H1 (cell line): ENCODE data around the gene DCDC1. TPM values are rescaled to one million over a fixed set of nuclear protein-coding genes. Genes with fewer than 3 reads are reported as not detected.

Experiments
- CTCF ChIA-PET: fragments of 300-600 bp; sonication (Branson Sonifier 250); formaldehyde crosslinking; loops from one replicate; lab custom pipeline; 2021; ENCODE audit not compliant: partially characterized antibody; lab: Charles Lee
- POLR2A ChIA-PET: fragments of 300-600 bp; sonication (Branson Sonifier 250); formaldehyde crosslinking; loops from one replicate; lab custom pipeline; 2021; ENCODE audit warnings: inconsistent platforms; ENCODE audit not compliant: partially characterized antibody; lab: Charles Lee
- DNase-seq, 2 experiments: peaks; one replicate each; pipeline versions ENCODE4 v3.0.0 to v3.0.0-alpha.2; 2010 to 2022; ENCODE audit warnings: low spot score in 2 of 2, low read depth in 1 of 2, mixed read lengths in 1 of 2
- FAIRE-seq: peaks from 2 replicates; lab custom pipeline; 2011; peaks lifted over from hg19 to GRCh38; lab: Jason Lieb, UNC
- H2AFZ ChIP-seq: 2 replicates; pipeline ENCODE4 v1.8.1; 2012; ENCODE audit warnings: low read length, inconsistent platforms
- H2AK5ac ChIP-seq: 2 replicates; pipeline ENCODE4 v1.6.1; 2013; ENCODE audit warnings: low read depth, low read length
- H2BK120ac ChIP-seq: replicated peaks from 2 replicates; pipeline ENCODE3; 2013; ENCODE audit warnings: low read depth, low read length, inconsistent platforms
- H2BK12ac ChIP-seq: 2 replicates; pipeline ENCODE4 v1.6.1; 2013; ENCODE audit warnings: low read depth, low read length
- H2BK15ac ChIP-seq: 2 replicates; pipeline ENCODE4 v1.6.1; 2013; ENCODE audit warnings: low read length
- H2BK20ac ChIP-seq: 2 replicates; pipeline ENCODE4 v1.6.1; 2013; ENCODE audit warnings: low read length
- H2BK5ac ChIP-seq: 2 replicates; pipeline ENCODE4 v1.6.1; 2013; ENCODE audit warnings: low read depth, low read length
- H3K14ac ChIP-seq: 2 replicates; pipeline ENCODE4 v1.6.1; 2013; ENCODE audit warnings: inconsistent platforms; ENCODE audit not compliant: insufficient read length
- H3K18ac ChIP-seq: 2 replicates; pipeline ENCODE4 v1.6.1; 2013; ENCODE audit warnings: low read length; ENCODE audit errors: extremely low read depth
- H3K23ac ChIP-seq: 2 replicates; pipeline ENCODE4 v1.6.1; 2013; ENCODE audit warnings: inconsistent platforms; ENCODE audit not compliant: insufficient read length
- H3K23me2 ChIP-seq: 2 replicates; pipeline ENCODE4 v1.6.1; 2013; ENCODE audit warnings: low read depth, low read length
- H3K27ac ChIP-seq: 2 replicates; pipeline ENCODE4 v1.6.1; 2011; ENCODE audit warnings: low read depth, low read length, inconsistent platforms
- H3K27me3 ChIP-seq, 4 experiments: replicated peaks in 1 of 4; 1 replicate in 1 of 4; 2 replicates in 3 of 4; pipeline versions ENCODE4 v1.6.1 to v1.8.1; 2011 to 2013; ENCODE audit warnings: low read length in 3 of 4, mild to moderate bottlenecking in 3 of 4, inconsistent platforms in 2 of 4, mixed read lengths in 2 of 4, moderate library complexity in 1 of 4; ENCODE audit not compliant: control insufficient read depth in 3 of 4, insufficient read depth in 3 of 4; ENCODE audit errors: extremely low read depth in 1 of 4
- H3K36me3 ChIP-seq, 4 experiments: 2 replicates each; pipeline versions ENCODE4 v1.6.1 to v1.8.1; 2011 to 2013; ENCODE audit warnings: mild to moderate bottlenecking in 4 of 4, low read length in 3 of 4, moderate library complexity in 2 of 4, control low read depth in 1 of 4, inconsistent platforms in 1 of 4; ENCODE audit not compliant: insufficient read depth in 4 of 4, control insufficient read depth in 2 of 4
- H3K4ac ChIP-seq: replicated peaks from 2 replicates; pipeline ENCODE3; 2013; ENCODE audit warnings: low read length, low read depth, mixed read lengths, inconsistent platforms; ENCODE audit not compliant: insufficient read length
- H3K4me1 ChIP-seq, 4 experiments: replicated peaks in 1 of 4; 1 replicate in 1 of 4; 2 replicates in 3 of 4; pipeline versions ENCODE4 v1.6.1 to v1.8.1; 2011 to 2013; ENCODE audit warnings: low read length in 3 of 4, inconsistent platforms in 2 of 4, mixed read lengths in 1 of 4; ENCODE audit not compliant: insufficient read depth in 4 of 4, control insufficient read depth in 3 of 4
- H3K4me2 ChIP-seq, 2 experiments: 2 replicates each; pipeline versions ENCODE4 v1.6.1 to v1.8.1; 2011 to 2013; ENCODE audit warnings: low read depth in 2 of 2, low read length in 2 of 2, control low read depth in 1 of 2, inconsistent platforms in 1 of 2, mild to moderate bottlenecking in 1 of 2; ENCODE audit not compliant: insufficient read depth in 1 of 2
- H3K4me3 ChIP-seq, 4 experiments: fragments of 200-600, 300-600 bp in 1 of 4; sonication (generic), shearing (Covaris generic), sonication (Bioruptor Twin) in 1 of 4; 2 replicates each; pipeline versions ENCODE4 v1.5.1 to v1.8.1; 2011 to 2016; ENCODE audit warnings: low read length in 4 of 4, low read depth in 3 of 4, control low read depth in 2 of 4, inconsistent platforms in 2 of 4, mild to moderate bottlenecking in 2 of 4, mixed read lengths in 1 of 4, moderate library complexity in 1 of 4; ENCODE audit not compliant: insufficient read depth in 2 of 4; ENCODE audit errors: extremely low read depth in 1 of 4
- H3K56ac ChIP-seq: replicated peaks from 2 replicates; pipeline ENCODE3; 2013; ENCODE audit warnings: low read depth, mild to moderate bottlenecking, mixed read lengths, low read length, inconsistent platforms; ENCODE audit not compliant: insufficient read length
- H3K79me1 ChIP-seq: 2 replicates; pipeline ENCODE4 v1.6.1; 2013; ENCODE audit warnings: low read depth, low read length, control low read depth
- H3K79me2 ChIP-seq, 2 experiments: 2 replicates each; pipeline versions ENCODE4 v1.6.1 to v1.8.1; 2012 to 2013; ENCODE audit warnings: low read length in 2 of 2, mild to moderate bottlenecking in 2 of 2, inconsistent platforms in 1 of 2; ENCODE audit not compliant: insufficient read depth in 2 of 2, control insufficient read depth in 1 of 2
- H3K9ac ChIP-seq, 4 experiments: replicated peaks in 1 of 4; 1 replicate in 1 of 4; 2 replicates in 3 of 4; pipeline versions ENCODE4 v1.6.1 to v1.8.1; 2011 to 2013; ENCODE audit warnings: low read depth in 3 of 4, low read length in 3 of 4, control low read depth in 2 of 4, mild to moderate bottlenecking in 2 of 4, moderate library complexity in 2 of 4, inconsistent platforms in 1 of 4; ENCODE audit errors: extremely low read depth in 1 of 4
- H3K9me3 ChIP-seq, 2 experiments: 2 replicates each; pipeline versions ENCODE4 v1.6.1 to v1.8.1; 2012 to 2013; ENCODE audit warnings: mild to moderate bottlenecking in 2 of 2, moderate library complexity in 2 of 2, control low read depth in 1 of 2, inconsistent platforms in 1 of 2, low read depth in 1 of 2, low read length in 1 of 2, mixed read lengths in 1 of 2; ENCODE audit not compliant: insufficient read depth in 2 of 2
- H4K20me1 ChIP-seq, 2 experiments: replicated peaks in 1 of 2; 2 replicates each; pipeline versions ENCODE3 to v1.8.1; 2011 to 2013; ENCODE audit warnings: inconsistent platforms in 2 of 2, low read length in 2 of 2, mild to moderate bottlenecking in 1 of 2; ENCODE audit not compliant: insufficient read depth in 2 of 2, control insufficient read depth in 1 of 2
- H4K5ac ChIP-seq: 2 replicates; pipeline ENCODE4 v1.6.1; 2013; ENCODE audit warnings: low read length, low read depth, mixed read lengths, inconsistent platforms; ENCODE audit not compliant: insufficient read length
- H4K8ac ChIP-seq: 2 replicates; pipeline ENCODE4 v1.8.0; 2013; ENCODE audit warnings: mild to moderate bottlenecking, moderate library complexity, low read length, inconsistent platforms; ENCODE audit not compliant: insufficient read depth; ENCODE audit errors: extremely low read depth
- H4K91ac ChIP-seq: replicated peaks from 2 replicates; pipeline ENCODE3; 2013; ENCODE audit warnings: low read length, mixed read lengths, inconsistent platforms; ENCODE audit not compliant: insufficient read length
- ASH2L ChIP-seq: fragments of 200-600, 300-600 bp; sonication (generic); IDR thresholded peaks from one replicate; pipeline ENCODE4 v1.7.1; 2017; ENCODE audit warnings: low read length
- CHD1 ChIP-seq: IDR thresholded peaks from 2 replicates; pipeline ENCODE4 v1.6.1; 2012; ENCODE audit warnings: low read depth, low read length, improper control_type of control experiment
- E2F6 ChIP-seq: IDR thresholded peaks from 2 replicates; pipeline ENCODE4 v1.6.1; 2012; ENCODE audit warnings: inconsistent platforms
- GABPA ChIP-seq: IDR thresholded peaks from 2 replicates; pipeline ENCODE4 v1.6.1; 2011; ENCODE audit warnings: mild to moderate bottlenecking, low read length, moderate library complexity, borderline replicate concordance; ENCODE audit not compliant: insufficient read depth
- GTF2F1 ChIP-seq: IDR thresholded peaks from 2 replicates; pipeline ENCODE4 v1.6.1; 2012; ENCODE audit warnings: low read depth, low read length, improper control_type of control experiment, borderline replicate concordance
- HDAC2 ChIP-seq, 2 experiments: fragments of 300-600 bp in 1 of 2; sonication (generic) in 1 of 2; IDR thresholded peaks; 2 replicates each; pipeline ENCODE4 v1.6.1; 2011 to 2012; ENCODE audit warnings: low read depth in 2 of 2, low read length in 2 of 2, mild to moderate bottlenecking in 2 of 2, moderate library complexity in 2 of 2, borderline replicate concordance in 1 of 2, inconsistent platforms in 1 of 2
- HDAC6 ChIP-seq: IDR thresholded peaks from one replicate; pipeline ENCODE4 v1.7.1; 2012; ENCODE audit warnings: low read depth, mild to moderate bottlenecking, inconsistent platforms, low read length, moderate library complexity
- KDM5A ChIP-seq: fragments of 200-600 bp; IDR thresholded peaks from 2 replicates; pipeline ENCODE4 v1.7.1; 2012; ENCODE audit warnings: mild to moderate bottlenecking, low read length, inconsistent platforms, mixed read lengths
- RBBP5 ChIP-seq: IDR thresholded peaks from 2 replicates; pipeline ENCODE4 v1.7.1; 2012; ENCODE audit warnings: low read depth, mild to moderate bottlenecking, inconsistent platforms, low read length, moderate library complexity, borderline replicate concordance
- YY1 ChIP-seq: IDR thresholded peaks from 2 replicates; pipeline ENCODE4 v1.6.1; 2011; ENCODE audit warnings: low read depth, mild to moderate bottlenecking, low read length
- WGBS, 2 experiments: shearing (Covaris generic) in 1 of 2; methylation state at CpG; one replicate each; pipeline versions ENCODE4 v1.1.6 to v1.1.7; 2013 to 2015; ENCODE audit warnings: low lambda C conversion rate in 2 of 2, mixed read lengths in 2 of 2, inconsistent platforms in 1 of 2, low coverage in 1 of 2, missing lambda C conversion rate in 1 of 2; ENCODE audit not compliant: insufficient replicate concordance in 2 of 2, insufficient coverage in 1 of 2, insufficient read length in 1 of 2; ENCODE audit errors: extremely low coverage in 1 of 2, missing lambda C conversion rate in 1 of 2; 5-methylcytosine and 5-hydroxymethylcytosine counted together
- polyA plus RNA-seq, 7 experiments: library from polyadenylated mRNA; depleted of rRNA in 3 of 7; stranded (reverse) in 5 of 7; unstranded in 2 of 7; fragments of >200 nt in 5 of 7; fragments of 200-250 nt in 2 of 7; gene quantifications; 1 replicate in 5 of 7; 2 replicates in 1 of 7; 4 replicates in 1 of 7; pipeline versions ENCODE4 v1.2.1 to v1.2.3, GENCODE V29; 2011 to 2013; ENCODE audit warnings: missing spikeins in 2 of 7, mixed read lengths in 2 of 7
- total RNA-seq: library from RNA; stranded (reverse); fragmentation: NEBNext Ultra II Directional; extraction: Animal tissue kit (Norgen Biotek cat#: 25700); gene quantifications from 2 replicates; pipeline ENCODE4 v1.2.1, GENCODE V29; 2021

Gene DCDC1
- total and polyA plus RNA-seq, 2 of the 8 experiments (the other 6 are each of a cell fraction or from before 2014, with no cell fraction given), result 0.15 to 0.56 TPM

GRCh38 chr11:31231601-31232000, 137.9 kb downstream of the DCDC1 start:
- Histone ChIP-seq H3K23me2 (no peaks in the 10 kb centered on the region), H3K79me1 (no peaks in the 10 kb centered on the region), H2AK5ac (no peak overlapping the region), H3K36me3 (no peaks in the 10 kb centered on the region), H3K4me1 (peaks cover 0 to 2% (median 0%) of the 10 kb centered on the region in 4 experiments; a peak in 1 of 7 replicates), H3K4me2 (no peak overlapping the region), H2BK20ac (no peak overlapping the region), H3K79me2 (no peaks in the 10 kb centered on the region), H2BK120ac (no peak overlapping the region), H3K4ac (no peak overlapping the region), H3K27ac (no peak overlapping the region), H2BK15ac (no peak overlapping the region), H4K8ac (no peak overlapping the region), H2BK5ac (no peak overlapping the region), H3K18ac (no peak overlapping the region), H4K20me1 (no peaks in the 10 kb centered on the region), H3K9ac (peak overlapping the region in 1 of 4 experiments; percentile 34; a peak in 1 of 7 replicates), H3K14ac (no peak overlapping the region), H4K5ac (no peak overlapping the region), H3K23ac (no peak overlapping the region), H3K27me3 (no peaks in the 10 kb centered on the region), H4K91ac (no peak overlapping the region), H2AFZ (no peak overlapping the region), H3K4me3 (no peak overlapping the region), H3K56ac (no peak overlapping the region), H3K9me3 (no peaks in the 10 kb centered on the region), H2BK12ac (no peak overlapping the region)
- 100% methylated on average over 1 of the region's 1 CpG; no CpG with 5 or more reads in 1 of the 2 experiments for WGBS, 2 experiments
- FAIRE-seq (no peak), DNase-seq (no peak)
- no peak for TF ChIP-seq HDAC2 (IDR thresholded peaks at IDR 0.05; ENCODE audit: borderline replicate concordance in 1 of 2, low read depth in 2 of 2, low read length in 2 of 2)
- TF ChIP-seq ASH2L, result no peak
- no peak for TF ChIP-seq RBBP5
- TF ChIP-seq YY1, result no peak
- no peak for TF ChIP-seq KDM5A
- no peak for TF ChIP-seq HDAC6
- TF ChIP-seq GTF2F1, result no peak
- TF ChIP-seq CHD1, result no peak
- TF ChIP-seq E2F6, result no peak
- TF ChIP-seq GABPA, result no peak
- POLR2A ChIA-PET, result no interaction called here
- CTCF ChIA-PET, result interaction anchor here (0.7 kb wide), 1 partner anchor 271 kb away, joined by 3 read pairs; no protein-coding TSS in a partner anchor
